K562 (cell line): Measurements from ENCODE around the gene CAPZB. TPM values are rescaled to one million over a fixed set of nuclear protein-coding genes. Genes with fewer than 3 reads are reported as not detected.

Experiments used
- ATF7 ChIP-seq: fragments of 450-650 bp; IDR thresholded peaks from 2 replicates; pipeline ENCODE4 v1.7.1; 2014; ENCODE audit warnings: mild to moderate bottlenecking, moderate library complexity
- CEBPG ChIP-seq, 3 experiments: fragments of 200-800 bp in 1 of 3; sonication (Bioruptor generic) in 1 of 3; sonication (generic) in 1 of 3; formaldehyde crosslinking in 1 of 3; IDR thresholded peaks in 2 of 3; conservative IDR thresholded peaks in 1 of 3; 2 replicates each; pipeline versions ENCODE4 v1.6.1 to v1.8.0; 2016 to 2022; ENCODE audit warnings: missing compliant biosample characterization in 2 of 3, missing genetic modification characterization in 2 of 3, mild to moderate bottlenecking in 1 of 3, missing genetic modification reagents in 1 of 3
- HDAC2 ChIP-seq: fragments of 450-650 bp; IDR thresholded peaks from 2 replicates; pipeline ENCODE4 v1.6.1; 2016; ENCODE audit warnings: mild to moderate bottlenecking
- KLF16 ChIP-seq: IDR thresholded peaks from 2 replicates; pipeline ENCODE4 v1.6.1; 2016; ENCODE audit warnings: antibody characterized with exemption
- LARP7 ChIP-seq: fragments of 450-650 bp; IDR thresholded peaks from 2 replicates; pipeline ENCODE4 v1.6.1; 2016
- LEF1 ChIP-seq: fragments of 450-650 bp; IDR thresholded peaks from 2 replicates; pipeline ENCODE4 v1.6.1; 2016; ENCODE audit warnings: mild to moderate bottlenecking
- MAZ ChIP-seq, 2 experiments: fragments of 450-650 bp in 1 of 2; sonication (generic) in 1 of 2; formaldehyde crosslinking; IDR thresholded peaks in 1 of 2; conservative IDR thresholded peaks in 1 of 2; 2 replicates each; pipeline versions ENCODE4 v1.4.0 to v1.5.0; 2020; ENCODE audit warnings: mild to moderate bottlenecking in 1 of 2, missing genetic modification reagents in 1 of 2
- NONO ChIP-seq, 2 experiments: fragments of 200-400 bp in 1 of 2; fragments of 450-650 bp in 1 of 2; formaldehyde crosslinking in 1 of 2; IDR thresholded peaks; 2 replicates each; pipeline ENCODE4 v1.6.1; 2017; ENCODE audit warnings: low read depth in 2 of 2, mild to moderate bottlenecking in 2 of 2, moderate library complexity in 2 of 2, low read length in 1 of 2
- NR2C2 ChIP-seq, 2 experiments: fragments of 200-800 bp in 1 of 2; sonication (Bioruptor generic) in 1 of 2; sonication (generic) in 1 of 2; formaldehyde crosslinking in 1 of 2; IDR thresholded peaks; 2 replicates each; pipeline versions ENCODE4 v1.6.1 to v1.8.0; 2016 to 2022; ENCODE audit warnings: mild to moderate bottlenecking in 1 of 2, missing compliant biosample characterization in 1 of 2, missing genetic modification characterization in 1 of 2, missing genetic modification reagents in 1 of 2
- PHB2 ChIP-seq: fragments of 450-650 bp; IDR thresholded peaks from 2 replicates; pipeline ENCODE4 v1.6.1; 2017; ENCODE audit warnings: low read depth
- POLR2A ChIP-seq: fragments of 450-650 bp; conservative IDR thresholded peaks from 2 replicates; pipeline ENCODE4 v1.6.1; 2016
- RNF2 ChIP-seq: sonication (generic); IDR thresholded peaks from 2 replicates; pipeline ENCODE4 v1.6.1; 2016
- SP1 ChIP-seq: sonication (generic); formaldehyde crosslinking; IDR thresholded peaks from 2 replicates; pipeline ENCODE4 v1.8.1; 2022; ENCODE audit warnings: mild to moderate bottlenecking, missing genetic modification reagents
- TBL1XR1 ChIP-seq, 2 experiments: IDR thresholded peaks; 2 replicates each; pipeline ENCODE4 v1.6.1; 2012; ENCODE audit warnings: improper control_type of control experiment in 2 of 2, low read length in 2 of 2, mild to moderate bottlenecking in 1 of 2
- UBTF ChIP-seq, 2 experiments: IDR thresholded peaks; 2 replicates each; pipeline ENCODE4 v1.6.1; 2012; ENCODE audit warnings: improper control_type of control experiment in 2 of 2, low read depth in 2 of 2, low read length in 2 of 2, borderline replicate concordance in 1 of 2
- ZFP36 ChIP-seq: fragments of 150-350 bp; IDR thresholded peaks from 2 replicates; pipeline ENCODE4 v1.6.1; 2018; ENCODE audit warnings: low read length, low read depth; ENCODE audit not compliant: partially characterized antibody
- polyA plus RNA-seq, 8 experiments: library from polyadenylated mRNA; depleted of rRNA in 4 of 8; stranded (reverse) in 5 of 8; unstranded in 3 of 8; fragments of >200 nt; fragmentation: Nextera tagmentation in 2 of 8; fragmentation: Illumina TruSeq in 1 of 8; extraction: Ambion mirVana in 2 of 8; extraction: Trizol in 1 of 8; gene quantifications; 2 replicates each; pipeline versions ENCODE4 v1.2.1 to v1.2.3, GENCODE V29; 2011 to 2014; ENCODE audit warnings: inconsistent platforms in 1 of 8, missing spikeins in 1 of 8
- total RNA-seq, 7 experiments: library from RNA; depleted of rRNA in 6 of 7; stranded (reverse); fragments of >200 nt in 6 of 7; fragmentation: Illumina TruSeq in 2 of 7; extraction: Trizol in 2 of 7; gene quantifications; 2 replicates each; pipeline versions ENCODE4 v1.2.1 to v1.2.3, GENCODE V29; 2011 to 2021; ENCODE audit warnings: low replicate concordance in 1 of 7
- TF ChIP-seq, protein P1 (sequence below): fragments of 450-650 bp; formaldehyde crosslinking; conservative IDR thresholded peaks from 2 replicates; pipeline ENCODE4 v1.4.0; 2022; ENCODE audit warnings: mild to moderate bottlenecking, missing genetic modification characterization
- TF ChIP-seq, protein P2 (sequence below): fragments of 450-650 bp; IDR thresholded peaks from 2 replicates; pipeline ENCODE4 v1.6.1; 2016; ENCODE audit warnings: borderline replicate concordance
- TF ChIP-seq, protein P3 (sequence below): IDR thresholded peaks from 2 replicates; pipeline ENCODE4 v1.6.1; 2016; ENCODE audit warnings: missing genetic modification characterization, missing compliant biosample characterization

The CAPZB gene
- total and polyA plus RNA-seq, 9 of the 15 experiments (the other 6 are each of a cell fraction or from before 2014, with no cell fraction given), result 57.6 to 297 (median 125) TPM

DNA sequence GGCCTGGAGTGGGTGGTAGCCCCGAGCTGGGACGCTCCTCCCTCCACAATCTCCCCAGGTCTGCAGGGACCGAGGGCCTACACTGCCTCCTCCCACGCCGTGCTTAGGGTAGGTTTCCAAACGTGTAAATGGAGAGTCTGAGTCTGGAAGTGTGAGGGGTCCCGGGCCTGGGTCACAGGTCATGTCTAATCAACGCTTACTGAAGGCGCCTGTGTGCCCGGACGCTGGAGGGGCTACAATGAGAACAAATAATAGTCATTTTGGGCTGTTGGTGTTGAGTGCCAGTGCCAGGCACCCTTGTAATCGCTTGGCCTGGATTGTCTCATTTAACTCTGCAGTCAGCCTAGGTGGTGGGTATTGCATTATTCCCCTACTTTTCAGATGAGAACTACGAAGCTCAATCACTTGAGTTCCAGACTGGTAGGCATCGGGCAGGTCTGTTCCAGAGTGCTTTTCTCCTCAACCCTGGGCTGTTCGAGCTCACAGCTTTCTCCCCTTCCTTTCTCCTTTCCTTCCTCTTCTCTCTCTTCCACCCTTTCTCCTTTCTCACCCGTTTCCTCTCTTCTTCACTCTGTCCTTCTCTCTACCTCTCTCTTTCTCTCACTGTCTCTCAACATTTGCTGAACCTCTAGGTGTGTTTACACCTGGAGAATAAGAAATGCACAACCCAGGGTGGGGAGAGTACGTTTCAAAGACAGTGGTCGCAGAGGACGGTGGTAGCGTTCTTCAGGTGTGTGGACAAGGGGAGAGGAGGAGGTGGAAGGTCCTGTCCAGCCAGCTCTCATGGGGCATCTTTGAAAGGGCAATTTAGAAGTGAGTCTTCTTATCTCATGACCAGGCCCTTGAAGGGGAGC, 172.3 kb downstream of the CAPZB start (continued):
- TF ChIP-seq, protein P1, sequence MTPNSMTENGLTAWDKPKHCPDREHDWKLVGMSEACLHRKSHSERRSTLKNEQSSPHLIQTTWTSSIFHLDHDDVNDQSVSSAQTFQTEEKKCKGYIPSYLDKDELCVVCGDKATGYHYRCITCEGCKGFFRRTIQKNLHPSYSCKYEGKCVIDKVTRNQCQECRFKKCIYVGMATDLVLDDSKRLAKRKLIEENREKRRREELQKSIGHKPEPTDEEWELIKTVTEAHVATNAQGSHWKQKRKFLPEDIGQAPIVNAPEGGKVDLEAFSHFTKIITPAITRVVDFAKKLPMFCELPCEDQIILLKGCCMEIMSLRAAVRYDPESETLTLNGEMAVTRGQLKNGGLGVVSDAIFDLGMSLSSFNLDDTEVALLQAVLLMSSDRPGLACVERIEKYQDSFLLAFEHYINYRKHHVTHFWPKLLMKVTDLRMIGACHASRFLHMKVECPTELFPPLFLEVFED (CRISPR knock-in tag), result 0 out of 2 replicates have a peak, but pooled peaks have one; percentile 9
- 0 out of 2 replicates have a peak, but pooled peaks have one; percentile 63 for TF ChIP-seq LARP7
- no peak for TF ChIP-seq KLF16
- peak in 1 of 2 experiments; percentile 10; a peak in 1 of 4 replicates for TF ChIP-seq TBL1XR1 (IDR thresholded peaks at IDR 0.05; ENCODE audit: low read length in 2 of 2)
- TF ChIP-seq NR2C2 (CRISPR knock-in tag; IDR thresholded peaks at IDR 0.05), result no peak
- 0 out of 2 replicates have a peak, but pooled peaks have one; percentile 6 for TF ChIP-seq NR2C2 (tag; IDR thresholded peaks at IDR 0.05)
- TF ChIP-seq NONO (IDR thresholded peaks at IDR 0.05; ENCODE audit: low read depth in 2 of 2, low read length in 1 of 2), result peak in 1 of 2 experiments; percentile 15; a peak in 1 of 4 replicates
- peak; percentile 97 to 99; a peak in 2 of 4 replicates for TF ChIP-seq UBTF (IDR thresholded peaks at IDR 0.05; ENCODE audit: borderline replicate concordance in 1 of 2, low read depth in 2 of 2, low read length in 2 of 2)
- TF ChIP-seq, protein P2, sequence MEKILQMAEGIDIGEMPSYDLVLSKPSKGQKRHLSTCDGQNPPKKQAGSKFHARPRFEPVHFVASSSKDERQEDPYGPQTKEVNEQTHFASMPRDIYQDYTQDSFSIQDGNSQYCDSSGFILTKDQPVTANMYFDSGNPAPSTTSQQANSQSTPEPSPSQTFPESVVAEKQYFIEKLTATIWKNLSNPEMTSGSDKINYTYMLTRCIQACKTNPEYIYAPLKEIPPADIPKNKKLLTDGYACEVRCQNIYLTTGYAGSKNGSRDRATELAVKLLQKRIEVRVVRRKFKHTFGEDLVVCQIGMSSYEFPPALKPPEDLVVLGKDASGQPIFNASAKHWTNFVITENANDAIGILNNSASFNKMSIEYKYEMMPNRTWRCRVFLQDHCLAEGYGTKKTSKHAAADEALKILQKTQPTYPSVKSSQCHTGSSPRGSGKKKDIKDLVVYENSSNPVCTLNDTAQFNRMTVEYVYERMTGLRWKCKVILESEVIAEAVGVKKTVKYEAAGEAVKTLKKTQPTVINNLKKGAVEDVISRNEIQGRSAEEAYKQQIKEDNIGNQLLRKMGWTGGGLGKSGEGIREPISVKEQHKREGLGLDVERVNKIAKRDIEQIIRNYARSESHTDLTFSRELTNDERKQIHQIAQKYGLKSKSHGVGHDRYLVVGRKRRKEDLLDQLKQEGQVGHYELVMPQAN, result peak; percentile 47; the same call in 1 of the 2 replicates
- TF ChIP-seq ZFP36, result no peak
- peak; percentile 14 for TF ChIP-seq SP1 (CRISPR knock-in tag)
- TF ChIP-seq CEBPG (CRISPR knock-in tag; IDR thresholded peaks at IDR 0.05), result no peak
- no peak for TF ChIP-seq CEBPG (tag; conservative IDR thresholded peaks at IDR 0.05 in 1 of 2, IDR thresholded peaks at IDR 0.05 in 1 of 2)
- TF ChIP-seq, protein P3, sequence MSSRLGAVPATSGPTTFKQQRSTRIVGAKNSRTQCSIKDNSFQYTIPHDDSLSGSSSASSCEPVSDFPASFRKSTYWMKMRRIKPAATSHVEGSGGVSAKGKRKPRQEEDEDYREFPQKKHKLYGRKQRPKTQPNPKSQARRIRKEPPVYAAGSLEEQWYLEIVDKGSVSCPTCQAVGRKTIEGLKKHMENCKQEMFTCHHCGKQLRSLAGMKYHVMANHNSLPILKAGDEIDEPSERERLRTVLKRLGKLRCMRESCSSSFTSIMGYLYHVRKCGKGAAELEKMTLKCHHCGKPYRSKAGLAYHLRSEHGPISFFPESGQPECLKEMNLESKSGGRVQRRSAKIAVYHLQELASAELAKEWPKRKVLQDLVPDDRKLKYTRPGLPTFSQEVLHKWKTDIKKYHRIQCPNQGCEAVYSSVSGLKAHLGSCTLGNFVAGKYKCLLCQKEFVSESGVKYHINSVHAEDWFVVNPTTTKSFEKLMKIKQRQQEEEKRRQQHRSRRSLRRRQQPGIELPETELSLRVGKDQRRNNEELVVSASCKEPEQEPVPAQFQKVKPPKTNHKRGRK, result peak; percentile 81
- TF ChIP-seq ATF7, result no peak; the same call in 1 of the 2 replicates
- 0 out of 4 replicates have a peak, but pooled peaks of 1 of the 2 experiments have one; percentile 53 for TF ChIP-seq MAZ (CRISPR knock-in tag; conservative IDR thresholded peaks at IDR 0.05 in 1 of 2, IDR thresholded peaks at IDR 0.05 in 1 of 2)
- TF ChIP-seq HDAC2, result 0 out of 2 replicates have a peak, but pooled peaks have one; percentile 1
- 0 out of 2 replicates have a peak, but pooled peaks have one; percentile 18 for TF ChIP-seq RNF2
- peak; percentile 55; the same call in 1 of the 2 replicates for TF ChIP-seq LEF1
- no peak; the same call in 1 of the 2 replicates for TF ChIP-seq POLR2A
- TF ChIP-seq PHB2, result peak; percentile 50; the same call in 1 of the 2 replicates
